Rectal smooth muscle tissue (tissue), 1 donor: Measurements from ENCODE around the gene SCYGR1.

ENCODE experiments used
- H3K27ac ChIP-seq: one replicate; pipeline ENCODE4 v1.7.0; 2013; ENCODE audit warnings: low read depth, low read length, inconsistent platforms
- H3K27me3 ChIP-seq: one replicate; pipeline ENCODE4 v1.7.0; 2013; ENCODE audit warnings: low read length; ENCODE audit not compliant: control insufficient read depth, insufficient read depth
- H3K36me3 ChIP-seq: one replicate; pipeline ENCODE4 v1.7.0; 2013; ENCODE audit warnings: low read length; ENCODE audit not compliant: control insufficient read depth, insufficient read depth
- H3K4me1 ChIP-seq: one replicate; pipeline ENCODE4 v1.7.0; 2013; ENCODE audit warnings: low read length; ENCODE audit not compliant: control insufficient read depth, insufficient read depth
- H3K4me3 ChIP-seq: one replicate; pipeline ENCODE4 v1.7.0; 2013; ENCODE audit warnings: low read length
- H3K9ac ChIP-seq: one replicate; pipeline ENCODE4 v1.7.0; 2013; ENCODE audit warnings: low read length

SCYGR1 gene

DNA sequence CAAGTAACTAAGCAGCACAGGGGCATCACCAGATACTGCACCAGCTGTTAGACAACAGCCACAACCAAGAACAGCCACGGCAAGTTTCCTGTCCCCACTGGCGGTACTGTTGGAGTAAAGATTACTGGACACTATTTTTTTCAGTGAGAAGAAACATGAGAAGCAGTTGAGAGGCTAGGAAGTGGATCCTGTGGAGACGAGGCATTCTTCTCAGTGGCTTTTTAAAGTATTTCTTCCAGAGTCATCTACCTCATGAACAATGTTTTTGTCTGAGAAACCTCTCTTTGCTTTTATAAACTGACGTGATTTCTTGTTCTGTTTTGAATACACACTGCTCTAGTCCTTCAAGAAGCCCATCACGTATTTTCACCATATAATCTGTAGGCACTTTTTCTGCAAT is 27.4 kb downstream of the SCYGR1 start:
- H3K9ac ChIP-seq = no peak overlapping the region
- H3K27ac ChIP-seq = no peak overlapping the region
- peaks cover 3% of the 10 kb centered on the region for H3K36me3 ChIP-seq
- no peaks in the 10 kb centered on the region for H3K27me3 ChIP-seq
- no peak overlapping the region for H3K4me3 ChIP-seq
- H3K4me1 ChIP-seq = no peaks in the 10 kb centered on the region

DNA sequence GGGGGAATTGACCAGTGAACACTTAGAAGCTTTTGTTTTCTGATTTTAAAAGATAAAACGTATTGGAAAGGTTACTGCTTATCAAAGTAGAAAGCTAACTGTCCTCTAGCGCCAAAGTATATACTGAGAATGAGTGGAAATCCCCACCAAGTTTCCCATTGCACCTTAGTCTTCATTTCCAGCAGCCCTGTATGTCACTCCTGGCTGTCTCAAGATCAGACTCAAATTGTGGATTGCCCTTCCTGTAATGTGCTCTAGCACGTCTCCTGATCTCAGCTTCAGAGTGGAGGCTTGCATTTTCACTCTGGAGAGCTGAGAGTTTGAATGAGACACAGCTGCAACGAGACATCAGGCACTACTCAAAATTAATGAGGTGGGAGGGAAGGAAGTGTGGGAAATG is 36.1 kb downstream of the SCYGR1 start:
- Histone ChIP-seq H3K36me3 (peaks cover 3% of the 10 kb centered on the region), H3K27me3 (no peaks in the 10 kb centered on the region), H3K9ac (no peak overlapping the region), H3K4me3 (no peak overlapping the region), H3K4me1 (no peaks in the 10 kb centered on the region), H3K27ac (no peak overlapping the region)

DNA sequence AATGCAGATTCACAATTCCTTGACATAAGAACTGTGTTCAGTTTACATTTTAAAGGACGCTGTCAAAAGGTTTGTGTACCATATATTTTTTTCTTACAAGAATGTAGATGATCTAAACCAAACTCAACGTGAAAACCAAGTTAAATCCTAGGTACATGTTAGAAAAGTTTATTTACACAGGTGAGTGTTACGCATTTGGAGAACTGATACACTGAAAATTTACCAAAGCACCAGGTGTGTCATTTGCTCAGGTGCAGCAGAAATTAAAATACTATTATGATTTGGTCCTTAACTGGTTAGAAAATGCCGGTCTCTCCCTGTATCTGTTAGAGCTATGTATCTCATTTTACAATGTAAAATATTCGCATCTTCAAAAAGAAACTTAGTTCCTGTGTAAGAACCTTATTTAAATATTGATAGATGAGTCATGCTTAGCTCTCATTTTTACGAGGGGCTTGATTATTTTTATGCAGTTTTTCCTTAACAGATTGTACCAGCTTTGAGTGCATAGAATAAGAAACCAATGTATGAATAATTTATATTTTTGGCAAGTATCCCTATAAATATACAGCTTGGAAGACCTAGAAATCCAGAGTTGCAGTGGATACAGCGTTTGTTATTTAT is 37.6 kb downstream of the SCYGR1 start:
- H3K27me3 ChIP-seq = no peaks in the 10 kb centered on the region
- H3K36me3 ChIP-seq = peaks cover 3% of the 10 kb centered on the region
- no peak overlapping the region for H3K4me3 ChIP-seq
- no peak overlapping the region for H3K27ac ChIP-seq
- H3K9ac ChIP-seq = no peak overlapping the region
- no peaks in the 10 kb centered on the region for H3K4me1 ChIP-seq

DNA sequence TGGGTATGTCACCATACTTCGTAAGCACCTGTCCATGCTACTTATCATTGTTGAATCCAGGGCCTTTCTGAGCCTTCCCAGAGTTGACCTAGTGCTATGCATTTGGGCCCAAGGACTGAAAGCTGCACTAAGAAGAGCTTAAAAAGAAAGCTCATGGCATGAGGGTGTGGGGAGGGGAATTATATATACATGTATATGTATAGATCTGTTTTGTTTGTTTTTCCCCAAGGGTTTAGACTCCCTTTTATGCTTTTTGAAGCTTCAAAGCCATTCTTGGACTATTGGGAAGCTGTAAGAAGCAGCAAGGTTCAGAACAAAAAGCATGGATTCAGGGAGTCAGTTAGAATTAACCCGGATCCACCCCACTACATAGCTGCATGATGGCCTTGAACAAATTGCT is 39.4 kb downstream of the SCYGR1 start:
- Histone ChIP-seq H3K4me3 (no peak overlapping the region), H3K27me3 (no peaks in the 10 kb centered on the region), H3K27ac (no peak overlapping the region), H3K36me3 (peaks cover 3% of the 10 kb centered on the region), H3K4me1 (no peaks in the 10 kb centered on the region), H3K9ac (no peak overlapping the region)

DNA sequence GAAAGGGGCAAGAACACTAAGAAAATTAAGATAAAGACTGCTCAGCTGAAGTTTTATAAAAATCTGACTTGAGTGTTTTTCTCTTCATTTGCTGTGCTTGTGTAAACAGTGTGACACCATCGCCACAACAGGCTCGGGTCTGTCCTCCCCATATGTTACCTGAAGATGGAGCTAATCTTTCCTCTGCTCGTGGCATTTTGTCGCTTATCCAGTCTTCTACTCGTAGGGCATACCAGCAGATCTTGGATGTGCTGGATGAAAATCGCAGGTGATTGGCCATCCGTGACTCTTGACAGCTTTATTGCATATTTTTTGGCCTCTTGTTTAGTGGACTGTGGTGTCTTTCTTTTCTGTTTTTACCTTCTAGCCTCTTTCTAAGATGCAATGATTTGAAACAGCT is 40.6 kb downstream of the SCYGR1 start:
- Histone ChIP-seq H3K4me3 (no peak overlapping the region), H3K4me1 (no peaks in the 10 kb centered on the region), H3K27ac (no peak overlapping the region), H3K27me3 (no peaks in the 10 kb centered on the region), H3K36me3 (peaks cover 3% of the 10 kb centered on the region), H3K9ac (no peak overlapping the region)

DNA sequence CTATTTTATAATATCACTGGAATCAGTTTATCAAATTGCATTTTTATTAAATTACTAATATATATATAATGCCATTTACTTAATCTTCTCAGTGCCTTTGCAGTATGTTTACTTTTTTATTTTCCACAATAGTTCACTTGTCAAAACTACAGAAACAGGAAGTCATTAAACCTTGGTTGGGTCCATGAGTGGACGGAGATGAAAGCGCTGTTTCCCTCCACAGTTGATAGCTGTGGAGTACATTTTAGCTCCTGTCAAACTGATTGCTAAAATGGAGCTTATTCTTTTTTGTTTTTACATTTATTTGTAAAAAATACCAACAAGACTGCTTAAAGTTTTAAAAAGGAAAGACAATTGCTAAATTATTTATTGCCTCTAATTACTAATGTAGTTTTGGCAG is 43.5 kb downstream of the SCYGR1 start:
- Histone ChIP-seq H3K9ac (no peak overlapping the region), H3K4me3 (no peak overlapping the region), H3K27ac (no peak overlapping the region), H3K36me3 (peaks cover 4% of the 10 kb centered on the region), H3K27me3 (no peaks in the 10 kb centered on the region), H3K4me1 (no peaks in the 10 kb centered on the region)

DNA sequence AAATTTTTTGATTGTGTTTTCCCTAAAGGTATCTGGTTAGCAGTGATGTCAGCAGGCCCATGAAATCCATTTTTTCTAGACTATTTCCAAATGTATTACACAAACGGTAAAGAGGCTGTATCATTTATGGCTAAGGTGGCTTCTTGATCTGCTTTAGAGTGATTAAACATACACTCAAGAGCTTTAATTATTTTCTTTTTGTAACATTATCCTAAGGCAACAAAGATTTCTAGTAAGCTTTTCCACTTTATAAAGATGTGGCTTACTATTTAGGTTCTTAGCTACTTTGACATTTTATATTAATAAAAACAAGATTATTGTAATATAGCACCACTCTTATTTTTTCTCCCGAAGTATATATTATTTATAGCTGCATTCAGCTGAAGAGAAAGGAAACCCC is 46.2 kb downstream of the SCYGR1 start:
- Histone ChIP-seq H3K4me3 (no peak overlapping the region), H3K27me3 (no peaks in the 10 kb centered on the region), H3K4me1 (no peaks in the 10 kb centered on the region), H3K36me3 (peaks cover 2% of the 10 kb centered on the region), H3K9ac (no peak overlapping the region), H3K27ac (no peak overlapping the region)

DNA sequence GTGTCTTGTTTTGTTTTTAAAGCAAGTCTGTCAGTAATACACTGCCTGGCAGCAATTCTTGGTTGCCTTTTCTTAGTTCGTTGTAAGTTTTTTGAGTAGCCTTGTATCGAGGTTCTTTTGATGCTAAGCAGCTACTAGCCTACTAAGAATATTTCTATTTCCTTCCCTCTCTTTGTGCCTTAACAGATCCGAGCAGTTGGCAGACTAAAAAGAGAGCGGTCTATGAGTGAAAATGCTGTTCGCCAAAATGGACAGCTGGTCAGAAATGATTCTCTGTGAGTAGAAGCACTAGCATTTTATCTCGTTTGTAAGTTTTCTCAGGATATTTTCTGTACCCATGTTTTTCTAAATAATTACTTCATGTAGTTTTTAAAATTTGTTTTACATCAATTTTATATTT is 47.6 kb downstream of the SCYGR1 start:
- Histone ChIP-seq H3K4me3 (no peak overlapping the region), H3K27me3 (no peaks in the 10 kb centered on the region), H3K36me3 (peaks cover 5% of the 10 kb centered on the region), H3K4me1 (no peaks in the 10 kb centered on the region), H3K27ac (no peak overlapping the region), H3K9ac (no peak overlapping the region)

DNA sequence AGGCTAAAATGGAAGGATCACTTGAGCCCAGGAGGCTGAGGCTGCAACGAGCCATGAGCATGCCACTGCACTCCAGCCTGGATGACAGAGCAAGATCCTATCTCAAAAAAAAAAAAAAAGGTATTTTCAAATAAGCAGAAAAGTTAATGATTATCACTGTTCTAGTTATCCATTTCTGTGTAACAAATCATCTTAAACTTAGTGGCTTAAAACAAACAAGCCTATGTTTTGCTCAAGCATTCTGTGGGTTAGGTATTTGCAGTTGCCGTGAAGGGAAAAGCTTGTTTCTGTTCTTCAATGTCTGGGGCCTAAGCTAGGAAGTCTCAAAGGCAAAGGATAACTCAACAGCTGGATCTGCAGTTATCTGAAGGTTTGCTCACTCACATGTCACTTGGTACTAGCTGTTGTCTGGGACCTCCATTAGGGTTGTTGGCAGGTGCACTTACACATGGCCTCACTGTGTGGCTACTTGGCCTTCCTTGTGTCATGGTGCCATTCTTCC is 48.6 kb downstream of the SCYGR1 start:
- Histone ChIP-seq H3K4me1 (no peaks in the 10 kb centered on the region), H3K9ac (no peak overlapping the region), H3K27me3 (no peaks in the 10 kb centered on the region), H3K27ac (no peak overlapping the region), H3K36me3 (peaks cover 8% of the 10 kb centered on the region), H3K4me3 (no peak overlapping the region)
